H1 (cell line): Measurements from ENCODE around the gene P4HA1. TPM values are rescaled to one million over a fixed set of nuclear protein-coding genes. Genes with fewer than 3 reads are reported as not detected.

Experiments used
- EP300 ChIP-seq, 2 experiments: IDR thresholded peaks; 1 replicate in 1 of 2; 2 replicates in 1 of 2; pipeline ENCODE4 v1.6.1; 2011 to 2012; ENCODE audit warnings: low read depth in 2 of 2, low read length in 2 of 2, mild to moderate bottlenecking in 2 of 2, borderline replicate concordance in 1 of 2, inconsistent platforms in 1 of 2, moderate library complexity in 1 of 2
- JUND ChIP-seq: IDR thresholded peaks from 2 replicates; pipeline ENCODE4 v1.6.1; 2011; ENCODE audit warnings: mild to moderate bottlenecking, improper control_type of control experiment, low read length
- SRF ChIP-seq: IDR thresholded peaks from 2 replicates; pipeline ENCODE4 v1.6.1; 2011; ENCODE audit warnings: mild to moderate bottlenecking, low read depth, low read length, moderate library complexity
- polyA plus RNA-seq, 7 experiments: library from polyadenylated mRNA; depleted of rRNA in 3 of 7; stranded (reverse) in 5 of 7; unstranded in 2 of 7; fragments of >200 nt in 5 of 7; fragments of 200-250 nt in 2 of 7; gene quantifications; 1 replicate in 5 of 7; 2 replicates in 1 of 7; 4 replicates in 1 of 7; pipeline versions ENCODE4 v1.2.1 to v1.2.3, GENCODE V29; 2011 to 2013; ENCODE audit warnings: missing spikeins in 2 of 7, mixed read lengths in 2 of 7
- total RNA-seq: library from RNA; stranded (reverse); fragmentation: NEBNext Ultra II Directional; extraction: Animal tissue kit (Norgen Biotek cat#: 25700); gene quantifications from 2 replicates; pipeline ENCODE4 v1.2.1, GENCODE V29; 2021
- TF ChIP-seq, protein P1 (sequence below): fragments of 300-600 bp; sonication (generic); IDR thresholded peaks from 2 replicates; pipeline ENCODE4 v1.7.1; 2012; ENCODE audit warnings: low read length, moderate library complexity, mild to moderate bottlenecking, inconsistent platforms; ENCODE audit not compliant: insufficient replicate concordance

Gene P4HA1
- total and polyA plus RNA-seq, 2 of the 8 experiments (the other 6 are each of a cell fraction or from before 2014, with no cell fraction given), result 12.0 to 25.7 TPM

DNA sequence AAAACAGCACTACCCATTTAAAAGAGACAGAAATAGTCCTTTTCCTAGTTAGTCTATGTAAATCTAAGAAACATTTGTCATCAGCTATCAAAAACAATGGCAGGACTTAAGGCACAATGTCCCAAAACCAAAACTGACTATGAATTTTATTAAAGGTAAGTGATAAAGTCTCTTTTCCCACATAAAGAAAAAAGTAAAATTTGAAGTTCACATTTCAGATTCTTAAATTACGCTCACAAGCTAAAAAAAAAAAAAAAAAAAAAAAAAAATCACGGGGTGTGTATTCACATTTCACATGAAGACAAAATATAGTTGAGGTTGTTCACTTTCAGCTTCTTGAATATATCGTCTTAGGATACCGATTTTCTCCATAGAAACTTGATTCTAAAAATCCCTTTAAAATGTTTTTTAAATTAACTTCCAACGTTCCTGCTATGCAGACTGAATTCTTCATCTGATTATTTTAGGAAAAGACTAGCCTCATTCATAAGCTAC lies 1.6 kb downstream of the P4HA1 start (continued):
- TF ChIP-seq, protein P1, sequence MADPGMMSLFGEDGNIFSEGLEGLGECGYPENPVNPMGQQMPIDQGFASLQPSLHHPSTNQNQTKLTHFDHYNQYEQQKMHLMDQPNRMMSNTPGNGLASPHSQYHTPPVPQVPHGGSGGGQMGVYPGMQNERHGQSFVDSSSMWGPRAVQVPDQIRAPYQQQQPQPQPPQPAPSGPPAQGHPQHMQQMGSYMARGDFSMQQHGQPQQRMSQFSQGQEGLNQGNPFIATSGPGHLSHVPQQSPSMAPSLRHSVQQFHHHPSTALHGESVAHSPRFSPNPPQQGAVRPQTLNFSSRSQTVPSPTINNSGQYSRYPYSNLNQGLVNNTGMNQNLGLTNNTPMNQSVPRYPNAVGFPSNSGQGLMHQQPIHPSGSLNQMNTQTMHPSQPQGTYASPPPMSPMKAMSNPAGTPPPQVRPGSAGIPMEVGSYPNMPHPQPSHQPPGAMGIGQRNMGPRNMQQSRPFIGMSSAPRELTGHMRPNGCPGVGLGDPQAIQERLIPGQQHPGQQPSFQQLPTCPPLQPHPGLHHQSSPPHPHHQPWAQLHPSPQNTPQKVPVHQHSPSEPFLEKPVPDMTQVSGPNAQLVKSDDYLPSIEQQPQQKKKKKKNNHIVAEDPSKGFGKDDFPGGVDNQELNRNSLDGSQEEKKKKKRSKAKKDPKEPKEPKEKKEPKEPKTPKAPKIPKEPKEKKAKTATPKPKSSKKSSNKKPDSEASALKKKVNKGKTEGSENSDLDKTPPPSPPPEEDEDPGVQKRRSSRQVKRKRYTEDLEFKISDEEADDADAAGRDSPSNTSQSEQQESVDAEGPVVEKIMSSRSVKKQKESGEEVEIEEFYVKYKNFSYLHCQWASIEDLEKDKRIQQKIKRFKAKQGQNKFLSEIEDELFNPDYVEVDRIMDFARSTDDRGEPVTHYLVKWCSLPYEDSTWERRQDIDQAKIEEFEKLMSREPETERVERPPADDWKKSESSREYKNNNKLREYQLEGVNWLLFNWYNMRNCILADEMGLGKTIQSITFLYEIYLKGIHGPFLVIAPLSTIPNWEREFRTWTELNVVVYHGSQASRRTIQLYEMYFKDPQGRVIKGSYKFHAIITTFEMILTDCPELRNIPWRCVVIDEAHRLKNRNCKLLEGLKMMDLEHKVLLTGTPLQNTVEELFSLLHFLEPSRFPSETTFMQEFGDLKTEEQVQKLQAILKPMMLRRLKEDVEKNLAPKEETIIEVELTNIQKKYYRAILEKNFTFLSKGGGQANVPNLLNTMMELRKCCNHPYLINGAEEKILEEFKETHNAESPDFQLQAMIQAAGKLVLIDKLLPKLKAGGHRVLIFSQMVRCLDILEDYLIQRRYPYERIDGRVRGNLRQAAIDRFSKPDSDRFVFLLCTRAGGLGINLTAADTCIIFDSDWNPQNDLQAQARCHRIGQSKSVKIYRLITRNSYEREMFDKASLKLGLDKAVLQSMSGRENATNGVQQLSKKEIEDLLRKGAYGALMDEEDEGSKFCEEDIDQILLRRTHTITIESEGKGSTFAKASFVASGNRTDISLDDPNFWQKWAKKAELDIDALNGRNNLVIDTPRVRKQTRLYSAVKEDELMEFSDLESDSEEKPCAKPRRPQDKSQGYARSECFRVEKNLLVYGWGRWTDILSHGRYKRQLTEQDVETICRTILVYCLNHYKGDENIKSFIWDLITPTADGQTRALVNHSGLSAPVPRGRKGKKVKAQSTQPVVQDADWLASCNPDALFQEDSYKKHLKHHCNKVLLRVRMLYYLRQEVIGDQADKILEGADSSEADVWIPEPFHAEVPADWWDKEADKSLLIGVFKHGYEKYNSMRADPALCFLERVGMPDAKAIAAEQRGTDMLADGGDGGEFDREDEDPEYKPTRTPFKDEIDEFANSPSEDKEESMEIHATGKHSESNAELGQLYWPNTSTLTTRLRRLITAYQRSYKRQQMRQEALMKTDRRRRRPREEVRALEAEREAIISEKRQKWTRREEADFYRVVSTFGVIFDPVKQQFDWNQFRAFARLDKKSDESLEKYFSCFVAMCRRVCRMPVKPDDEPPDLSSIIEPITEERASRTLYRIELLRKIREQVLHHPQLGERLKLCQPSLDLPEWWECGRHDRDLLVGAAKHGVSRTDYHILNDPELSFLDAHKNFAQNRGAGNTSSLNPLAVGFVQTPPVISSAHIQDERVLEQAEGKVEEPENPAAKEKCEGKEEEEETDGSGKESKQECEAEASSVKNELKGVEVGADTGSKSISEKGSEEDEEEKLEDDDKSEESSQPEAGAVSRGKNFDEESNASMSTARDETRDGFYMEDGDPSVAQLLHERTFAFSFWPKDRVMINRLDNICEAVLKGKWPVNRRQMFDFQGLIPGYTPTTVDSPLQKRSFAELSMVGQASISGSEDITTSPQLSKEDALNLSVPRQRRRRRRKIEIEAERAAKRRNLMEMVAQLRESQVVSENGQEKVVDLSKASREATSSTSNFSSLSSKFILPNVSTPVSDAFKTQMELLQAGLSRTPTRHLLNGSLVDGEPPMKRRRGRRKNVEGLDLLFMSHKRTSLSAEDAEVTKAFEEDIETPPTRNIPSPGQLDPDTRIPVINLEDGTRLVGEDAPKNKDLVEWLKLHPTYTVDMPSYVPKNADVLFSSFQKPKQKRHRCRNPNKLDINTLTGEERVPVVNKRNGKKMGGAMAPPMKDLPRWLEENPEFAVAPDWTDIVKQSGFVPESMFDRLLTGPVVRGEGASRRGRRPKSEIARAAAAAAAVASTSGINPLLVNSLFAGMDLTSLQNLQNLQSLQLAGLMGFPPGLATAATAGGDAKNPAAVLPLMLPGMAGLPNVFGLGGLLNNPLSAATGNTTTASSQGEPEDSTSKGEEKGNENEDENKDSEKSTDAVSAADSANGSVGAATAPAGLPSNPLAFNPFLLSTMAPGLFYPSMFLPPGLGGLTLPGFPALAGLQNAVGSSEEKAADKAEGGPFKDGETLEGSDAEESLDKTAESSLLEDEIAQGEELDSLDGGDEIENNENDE, result no peak
- TF ChIP-seq JUND (no peak), EP300 (IDR thresholded peaks at IDR 0.05; ENCODE audit: borderline replicate concordance in 1 of 2, low read depth in 2 of 2, low read length in 2 of 2) (no peak), SRF (no peak)
